ENCODE data around the gene SLC13A1.

Gene SLC13A1

DNA sequence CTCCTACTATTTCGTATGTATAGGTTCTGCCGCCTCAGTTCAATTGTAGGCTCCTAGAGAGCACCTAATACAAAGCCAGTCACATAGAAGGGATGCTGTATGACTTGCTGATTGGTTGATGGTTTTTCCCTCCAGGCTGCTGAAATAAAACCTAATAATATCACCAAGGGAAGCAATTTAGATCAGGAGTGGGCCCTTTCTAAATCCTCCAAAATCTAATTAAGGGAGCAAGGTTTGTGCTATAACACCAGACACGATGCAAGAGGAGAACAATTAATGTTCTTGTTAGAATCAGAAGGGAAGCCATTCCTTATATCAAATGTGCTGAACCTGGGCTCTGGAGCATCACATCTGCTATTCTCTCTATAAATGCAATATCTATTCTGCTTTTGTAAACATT is 42.0 kb upstream of the SLC13A1 start:
- Histone ChIP-seq H3K4me2 (ENCODE audit: low read depth, low read length) (peak overlapping the region; percentile 69), H3K27me3 (replicated peaks; ENCODE audit: insufficient read depth, low read length) (no peaks in the 10 kb centered on the region)
- TF ChIP-seq, protein P1, sequence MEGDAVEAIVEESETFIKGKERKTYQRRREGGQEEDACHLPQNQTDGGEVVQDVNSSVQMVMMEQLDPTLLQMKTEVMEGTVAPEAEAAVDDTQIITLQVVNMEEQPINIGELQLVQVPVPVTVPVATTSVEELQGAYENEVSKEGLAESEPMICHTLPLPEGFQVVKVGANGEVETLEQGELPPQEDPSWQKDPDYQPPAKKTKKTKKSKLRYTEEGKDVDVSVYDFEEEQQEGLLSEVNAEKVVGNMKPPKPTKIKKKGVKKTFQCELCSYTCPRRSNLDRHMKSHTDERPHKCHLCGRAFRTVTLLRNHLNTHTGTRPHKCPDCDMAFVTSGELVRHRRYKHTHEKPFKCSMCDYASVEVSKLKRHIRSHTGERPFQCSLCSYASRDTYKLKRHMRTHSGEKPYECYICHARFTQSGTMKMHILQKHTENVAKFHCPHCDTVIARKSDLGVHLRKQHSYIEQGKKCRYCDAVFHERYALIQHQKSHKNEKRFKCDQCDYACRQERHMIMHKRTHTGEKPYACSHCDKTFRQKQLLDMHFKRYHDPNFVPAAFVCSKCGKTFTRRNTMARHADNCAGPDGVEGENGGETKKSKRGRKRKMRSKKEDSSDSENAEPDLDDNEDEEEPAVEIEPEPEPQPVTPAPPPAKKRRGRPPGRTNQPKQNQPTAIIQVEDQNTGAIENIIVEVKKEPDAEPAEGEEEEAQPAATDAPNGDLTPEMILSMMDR (IDR thresholded peaks at IDR 0.05; ENCODE audit: low read length) = no peak
- no peak for TF ChIP-seq EZH2 (optimal IDR thresholded peaks at IDR 0.05; ENCODE audit: low read depth, low read length)
- TF ChIP-seq EZH2phosphoT487 (IDR thresholded peaks at IDR 0.05; ENCODE audit: low read length) = no peak

GRCh38 chr7:123231021-123232000 is 31.5 kb upstream of the SLC13A1 start:
- Histone ChIP-seq H3K9me2 (replicated peaks; ENCODE audit: insufficient read depth, low read length) (no peaks in the 10 kb centered on the region), H3K9me3 (replicated peaks; ENCODE audit: insufficient read depth, low read length) (no peaks in the 10 kb centered on the region), H3K4me1 (ENCODE audit: low read length) (peaks cover 42% of the 10 kb centered on the region), H2AFZ (ENCODE audit: low read length) (no peak overlapping the region), H3K27me3 (replicated peaks; ENCODE audit: insufficient read depth, low read length) (no peaks in the 10 kb centered on the region), H4K20me1 (ENCODE audit: insufficient read depth, low read length) (no peaks in the 10 kb centered on the region), H3K4me2 (ENCODE audit: low read depth, low read length) (no peak overlapping the region), H3K27ac (ENCODE audit: low read length) (peak overlapping the region; percentile 65; the same call in 1 of the 2 replicates), H3F3A (ENCODE audit: insufficient read depth, low read length) (peaks cover 9% of the 10 kb centered on the region), H3K36me3 (replicated peaks; ENCODE audit: insufficient read depth, low read length) (no peaks in the 10 kb centered on the region), H3K9ac (ENCODE audit: low read length) (no peak overlapping the region), H3K4me3 (ENCODE audit: low read length) (no peak overlapping the region), H3K79me2 (ENCODE audit: low read length) (no peaks in the 10 kb centered on the region)
- DNase-seq = no peak
- TF ChIP-seq EZH2phosphoT487 (IDR thresholded peaks at IDR 0.05; ENCODE audit: low read length) = no peak
- no peak for TF ChIP-seq EZH2 (optimal IDR thresholded peaks at IDR 0.05; ENCODE audit: low read depth, low read length)
- TF ChIP-seq, protein P1 (IDR thresholded peaks at IDR 0.05; ENCODE audit: low read length) = no peak

More for the DNA sequence above, 42.0 kb upstream of the SLC13A1 start:
- Histone ChIP-seq H3F3A (ENCODE audit: insufficient read depth, low read length) (peaks cover 3% of the 10 kb centered on the region; the same call in 1 of the 2 replicates), H3K9ac (ENCODE audit: low read length) (no peak overlapping the region), H3K4me1 (ENCODE audit: low read length) (peaks cover 20% of the 10 kb centered on the region), H3K27ac (ENCODE audit: low read length) (peak overlapping the region; percentile 35; the same call in 1 of the 2 replicates), H3K9me3 (replicated peaks; ENCODE audit: insufficient read depth, low read length) (no peaks in the 10 kb centered on the region), H3K79me2 (ENCODE audit: low read length) (no peaks in the 10 kb centered on the region), H4K20me1 (ENCODE audit: insufficient read depth, low read length) (no peaks in the 10 kb centered on the region), H3K9me2 (replicated peaks; ENCODE audit: insufficient read depth, low read length) (no peaks in the 10 kb centered on the region), H2AFZ (ENCODE audit: low read length) (peak overlapping the region; percentile 84), H3K36me3 (replicated peaks; ENCODE audit: insufficient read depth, low read length) (no peaks in the 10 kb centered on the region), H3K4me3 (ENCODE audit: low read length) (peak overlapping the region; percentile 25)
- DNase-seq = no peak

GRCh38 chr7:123230603-123231002 is 30.8 kb upstream of the SLC13A1 start:
- Histone ChIP-seq H3K9ac (ENCODE audit: low read length) (no peak overlapping the region; the same call in 1 of the 2 replicates), H3K79me2 (ENCODE audit: low read length) (no peaks in the 10 kb centered on the region), H3F3A (ENCODE audit: insufficient read depth, low read length) (peaks cover 9% of the 10 kb centered on the region), H3K27ac (ENCODE audit: low read length) (peak overlapping the region; percentile 65; the same call in 1 of the 2 replicates), H3K9me2 (replicated peaks; ENCODE audit: insufficient read depth, low read length) (no peaks in the 10 kb centered on the region), H3K27me3 (replicated peaks; ENCODE audit: insufficient read depth, low read length) (no peaks in the 10 kb centered on the region), H3K9me3 (replicated peaks; ENCODE audit: insufficient read depth, low read length) (no peaks in the 10 kb centered on the region), H4K20me1 (ENCODE audit: insufficient read depth, low read length) (no peaks in the 10 kb centered on the region), H2AFZ (ENCODE audit: low read length) (peak overlapping the region; percentile 29), H3K4me3 (ENCODE audit: low read length) (peak overlapping the region; percentile 3; the same call in 1 of the 2 replicates), H3K4me2 (ENCODE audit: low read depth, low read length) (peak overlapping the region; percentile 61), H3K4me1 (ENCODE audit: low read length) (peaks cover 42% of the 10 kb centered on the region), H3K36me3 (replicated peaks; ENCODE audit: insufficient read depth, low read length) (no peaks in the 10 kb centered on the region)
- TF ChIP-seq, protein P1 (IDR thresholded peaks at IDR 0.05; ENCODE audit: low read length) = no peak
- TF ChIP-seq EZH2phosphoT487 (IDR thresholded peaks at IDR 0.05; ENCODE audit: low read length) = no peak
- TF ChIP-seq EZH2 (optimal IDR thresholded peaks at IDR 0.05; ENCODE audit: low read depth, low read length) = no peak
- DNase-seq = no peak

Measured in MM.1S (cell line).